Endometrial microvascular endothelial cells (primary cell): ENCODE data around the gene TECTB. TPM values are rescaled to one million over a fixed set of nuclear protein-coding genes. Genes with fewer than 3 reads are reported as not detected.

Source experiments
- in situ Hi-C: cut with HindIII; loops from 2 replicates; pipeline ENCODE4 v1.10.0; 2017; ENCODE audit warnings: low sequenced_read_pairs, low pct_unique_long_range_greater_than_20kb; ENCODE audit errors: inconsistent ontology term
- total RNA-seq: library from RNA; depleted of rRNA; stranded (reverse); fragments of >200 nt; gene quantifications from one replicate; pipeline ENCODE4 v1.2.3, GENCODE V29; 2015; ENCODE audit errors: inconsistent ontology term

TECTB gene
- total RNA-seq, 1 donor from 2014 or later: not detected

DNA sequence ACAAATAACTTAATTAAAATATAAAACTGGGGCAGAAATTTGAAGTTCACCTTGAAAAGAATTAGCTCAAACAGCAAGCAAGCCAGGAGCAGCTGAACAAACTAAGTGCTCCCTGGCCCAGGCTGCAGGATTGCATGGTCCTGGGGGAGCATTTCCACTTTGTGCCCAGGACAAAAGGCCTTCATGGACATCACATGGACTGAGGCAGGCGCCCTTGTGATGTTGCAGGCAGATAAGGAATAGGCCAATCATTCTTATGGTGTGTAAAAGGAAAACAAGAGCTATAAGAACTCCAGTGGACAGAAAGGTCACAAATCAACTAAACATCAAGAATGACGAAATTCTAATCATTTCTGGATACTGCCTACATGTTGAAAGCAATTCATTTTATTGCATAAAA lies 17.5 kb upstream of the TECTB start:
- in situ Hi-C loops: no loop called here

DNA sequence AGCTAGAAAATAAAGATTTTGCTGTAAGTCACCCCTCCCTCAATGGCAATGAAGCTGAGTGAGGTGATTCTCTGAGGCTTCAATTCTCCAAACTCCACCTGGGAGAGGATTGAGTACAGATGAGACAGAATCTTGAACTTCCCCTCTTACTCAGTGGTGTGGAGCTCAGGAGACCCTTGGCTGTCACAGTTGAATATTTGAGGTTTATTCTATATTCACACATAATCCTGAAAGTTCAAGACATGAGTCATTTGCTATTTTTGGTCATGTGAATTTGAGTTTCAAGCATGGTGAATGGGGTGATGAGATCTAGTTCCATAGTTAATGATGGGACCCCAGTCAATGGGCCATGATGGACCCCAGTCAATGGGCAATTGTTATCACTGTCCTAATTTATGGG lies 13.9 kb upstream of the TECTB start:
- in situ Hi-C loops: no loop called here

DNA sequence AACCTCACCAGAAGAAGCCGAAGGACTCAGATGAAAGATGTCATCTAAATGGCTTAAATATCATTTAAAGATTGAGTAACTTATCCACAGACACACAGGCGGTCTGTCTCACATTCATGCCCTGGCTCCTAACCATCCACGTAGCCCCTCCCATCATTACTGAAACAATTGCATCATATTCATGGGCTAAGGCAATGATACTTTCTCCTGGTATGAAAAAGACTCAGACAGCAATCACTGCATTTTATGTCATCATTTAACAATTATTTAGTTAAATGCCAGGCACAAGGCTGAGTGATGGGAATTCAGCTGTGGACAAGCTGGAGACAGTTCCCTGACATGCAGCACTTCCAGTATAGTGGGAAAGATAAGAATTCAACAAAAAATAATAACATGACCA lies 11.2 kb upstream of the TECTB start:
- in situ Hi-C loops: no loop called here

DNA sequence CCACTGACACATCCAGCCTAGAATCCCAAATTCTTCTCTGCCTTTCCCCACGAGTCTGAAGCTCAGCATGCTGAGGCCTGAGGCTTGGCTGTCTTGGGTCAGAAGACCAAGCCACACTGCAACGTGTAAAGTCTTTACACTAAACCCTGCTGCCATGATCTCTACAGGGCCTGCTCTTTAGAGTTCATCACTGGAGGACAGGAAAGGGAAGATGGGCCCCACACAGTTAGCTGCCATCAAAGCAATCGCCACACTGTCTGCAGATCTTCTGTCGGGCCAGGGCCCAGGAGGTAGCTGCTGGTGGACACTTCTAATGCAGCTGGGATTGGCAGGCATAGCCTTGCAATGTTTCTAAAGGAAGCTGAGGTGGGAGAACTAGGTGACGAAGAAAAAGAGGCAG lies 8.4 kb upstream of the TECTB start:
- in situ Hi-C loops: no loop called here

DNA sequence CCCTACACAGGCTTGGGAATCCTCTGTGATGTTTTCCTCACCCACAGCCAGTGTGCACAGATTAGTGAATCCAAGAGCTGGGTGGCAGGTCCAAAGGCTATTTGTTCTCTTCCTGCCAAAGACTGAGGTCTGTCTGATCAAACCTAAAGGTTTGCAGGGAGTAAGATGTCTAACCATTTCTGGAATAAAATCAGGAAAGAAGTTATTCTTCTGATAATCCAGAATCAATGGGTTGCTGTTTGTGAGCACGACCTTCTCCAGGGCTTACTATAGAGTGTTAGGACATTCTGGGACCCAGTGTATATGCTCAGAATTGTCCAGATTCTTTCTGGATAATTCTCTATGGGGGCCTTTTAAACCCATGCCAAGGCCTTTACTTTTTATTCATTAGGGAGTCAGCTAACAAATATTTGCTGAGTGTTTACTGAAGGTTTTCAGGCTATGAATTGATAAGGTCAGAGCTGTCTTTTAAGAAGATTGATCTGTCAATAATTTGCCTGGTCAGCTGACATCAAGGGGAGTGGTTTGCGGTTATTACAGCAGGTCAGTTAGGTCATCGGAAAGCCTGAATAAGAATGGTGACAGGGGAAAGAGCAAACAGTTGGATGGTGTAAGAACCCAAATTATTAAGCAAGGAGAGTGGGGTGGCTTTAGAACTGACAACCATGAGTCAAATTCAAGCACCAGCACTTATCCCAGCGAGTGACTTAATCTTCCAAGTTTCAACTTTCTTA lies 7.5 kb upstream of the TECTB start:
- in situ Hi-C loops: no loop called here

DNA sequence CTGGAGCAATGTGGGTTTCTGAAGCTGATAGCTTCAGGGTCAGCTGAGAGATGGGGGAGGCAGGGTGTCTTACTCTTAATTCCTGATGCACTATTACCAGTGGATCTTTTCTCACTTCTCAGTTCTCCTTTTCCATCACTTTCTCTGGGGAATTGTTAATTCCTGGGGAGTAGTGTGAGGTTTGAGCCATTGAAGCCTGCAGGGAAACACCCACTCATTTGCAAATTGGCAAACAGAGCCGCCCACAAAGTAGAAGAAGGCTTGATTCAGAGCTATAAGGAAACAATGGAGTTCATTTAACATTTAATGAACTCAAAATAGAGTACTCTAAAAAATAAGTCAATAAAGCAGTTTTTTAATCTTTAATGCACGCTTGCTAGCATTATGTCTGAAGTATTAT lies 4.3 kb upstream of the TECTB start:
- in situ Hi-C loops: no loop called here

DNA sequence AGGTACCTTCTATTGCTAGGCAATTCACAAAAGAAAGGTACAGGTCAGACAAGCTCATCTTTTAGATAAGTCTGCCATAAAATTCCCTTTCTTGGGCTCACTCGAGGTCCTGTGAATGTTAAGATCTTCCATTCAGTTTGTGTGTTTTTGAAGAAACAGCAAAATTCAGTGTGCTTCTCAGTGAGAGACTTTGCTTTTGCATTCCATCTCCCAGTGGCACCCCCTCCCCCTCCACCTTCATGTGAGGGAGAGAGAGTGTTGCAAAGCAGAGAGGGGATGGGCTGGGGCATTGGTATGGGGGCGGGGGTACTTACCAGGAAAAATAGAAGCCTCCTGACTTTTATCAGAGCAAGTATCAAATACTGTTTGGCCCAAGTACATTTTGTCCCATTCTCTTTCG lies 3.8 kb upstream of the TECTB start:
- in situ Hi-C loops: no loop called here

DNA sequence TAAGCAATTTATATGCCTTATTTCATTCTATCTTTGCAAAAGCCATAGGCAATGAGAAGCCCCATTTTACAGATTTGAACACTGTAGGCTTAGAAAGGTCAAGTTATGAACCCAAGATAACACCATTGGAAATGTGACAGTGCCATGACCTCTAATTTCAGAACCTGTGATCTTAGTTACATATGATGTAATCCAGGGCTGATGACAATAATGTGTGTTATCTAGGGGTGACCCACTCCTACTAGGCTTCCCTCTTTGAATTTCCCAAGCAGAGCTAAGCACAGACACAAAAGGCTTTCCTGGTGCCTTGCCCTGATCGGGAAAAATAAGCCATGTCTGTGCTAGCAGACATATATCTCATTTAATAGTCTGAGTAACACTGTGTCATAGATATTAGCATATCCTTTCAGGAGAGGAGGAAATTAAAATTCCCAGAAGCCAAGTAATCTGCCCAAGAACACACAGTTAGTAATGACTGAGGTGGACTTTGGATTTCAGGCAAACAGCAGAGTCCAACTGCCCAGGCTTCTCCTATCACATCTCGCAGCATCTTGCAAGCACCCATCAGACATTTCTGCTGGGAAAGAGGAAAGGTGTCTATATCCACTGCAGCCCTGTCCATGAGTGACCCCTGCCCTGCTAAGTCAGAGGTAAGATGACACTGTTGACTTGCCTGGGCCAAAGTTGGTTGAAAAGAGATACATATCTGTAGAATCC lies 2.8 kb upstream of the TECTB start:
- in situ Hi-C loops: no loop called here

DNA sequence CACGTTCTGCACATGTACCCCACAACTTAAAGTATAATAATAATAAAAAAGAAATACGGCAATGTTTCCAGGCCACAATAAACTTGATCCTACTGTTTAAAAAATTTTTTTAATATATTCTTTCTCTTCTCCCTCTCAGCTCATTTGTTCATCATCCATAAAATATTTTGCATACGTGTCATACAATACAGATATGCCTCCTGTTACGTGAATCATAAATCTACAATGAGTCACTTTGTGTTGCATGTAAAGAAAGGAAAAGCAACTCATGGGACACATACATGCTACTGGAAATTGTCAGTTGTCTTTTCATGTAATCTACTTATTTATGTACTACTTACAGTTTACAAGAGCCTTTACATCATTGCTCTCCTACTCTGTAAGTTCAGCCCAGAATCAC lies 1.1 kb upstream of the TECTB start:
- in situ Hi-C loops: no loop called here

DNA sequence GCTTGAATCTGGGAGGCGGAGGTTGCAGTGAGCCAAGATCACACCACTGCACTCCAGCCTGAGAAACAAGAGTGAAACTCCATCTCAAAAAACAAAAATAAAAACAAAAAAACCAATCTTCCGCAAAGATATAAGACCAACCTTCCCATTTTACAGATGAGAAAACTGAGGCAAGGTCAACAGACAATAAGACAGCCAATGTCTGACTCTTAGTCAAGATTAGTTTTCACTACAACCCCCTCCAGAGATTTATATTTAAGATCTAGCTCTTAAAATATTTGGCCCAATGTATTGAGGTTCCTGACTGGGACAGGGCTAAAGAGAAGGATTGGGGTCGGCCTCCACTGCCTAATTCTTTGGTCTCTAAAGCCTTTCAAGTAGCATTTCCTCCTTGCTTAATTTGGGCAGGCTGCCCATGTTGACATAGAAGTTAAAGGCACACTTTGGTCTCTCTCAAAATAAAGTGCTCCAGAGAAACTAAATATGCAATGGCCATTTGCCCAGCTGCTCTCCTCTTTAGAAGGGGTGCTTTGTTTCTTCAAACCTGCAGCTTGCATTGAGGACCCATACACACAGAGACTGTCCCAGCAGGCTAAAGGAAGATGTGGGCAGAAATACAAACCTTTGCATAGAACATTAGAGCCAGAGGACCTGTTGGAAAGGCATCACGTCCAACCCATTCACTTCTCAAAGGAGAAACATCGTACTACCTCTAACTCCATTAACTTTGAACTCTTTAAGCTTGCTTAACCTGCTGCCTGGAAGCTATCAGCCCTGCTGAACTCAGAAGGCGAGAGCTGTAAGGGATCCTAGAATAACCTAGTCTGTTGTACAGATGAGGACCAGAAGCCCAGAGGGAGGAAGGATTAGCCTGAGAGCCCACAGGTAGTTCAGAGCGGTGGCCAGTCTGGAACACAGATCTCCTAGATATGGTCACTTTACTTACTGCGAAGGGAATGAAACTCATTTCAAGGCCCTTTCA lies 3.9 kb downstream of the TECTB start:
- in situ Hi-C loops: no loop called here

DNA sequence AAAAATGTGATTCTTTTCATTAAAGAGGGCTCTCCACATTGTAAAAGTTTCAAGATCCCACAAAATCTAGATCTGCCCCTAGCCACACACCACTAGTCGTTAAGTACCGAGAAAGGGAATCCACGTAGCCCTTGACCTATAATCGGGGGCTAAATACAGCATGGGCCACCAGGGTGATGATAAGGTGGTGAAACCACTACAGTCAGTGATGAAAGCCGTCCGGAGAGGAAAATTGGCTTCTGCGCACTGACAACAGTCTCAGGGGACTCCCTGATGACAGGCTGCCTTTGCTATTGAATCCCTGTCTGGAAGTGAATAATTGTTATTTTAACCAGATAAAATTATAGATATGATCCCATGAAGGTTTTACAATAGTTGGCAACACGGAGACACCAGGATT lies 4.6 kb downstream of the TECTB start:
- in situ Hi-C loops: no loop called here

DNA sequence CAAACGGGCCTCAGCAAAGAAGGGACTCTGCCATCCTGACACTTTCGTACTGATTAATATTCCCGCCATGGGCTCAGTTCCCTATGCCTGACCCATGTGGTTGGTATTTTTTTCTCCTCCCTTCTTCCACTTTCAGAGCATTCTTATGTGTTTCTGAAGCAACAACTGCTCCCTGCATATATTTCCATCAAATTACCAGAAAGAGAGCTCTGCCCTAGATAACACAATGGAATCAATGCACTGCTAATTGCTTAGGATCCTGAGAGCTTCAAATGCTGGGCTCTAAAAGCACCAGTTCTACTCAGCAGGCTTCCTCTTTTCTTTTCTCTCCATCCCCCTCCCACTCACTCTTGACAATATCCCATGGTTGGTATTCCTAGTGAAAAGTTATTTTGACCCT lies 5.3 kb downstream of the TECTB start:
- in situ Hi-C loops: no loop called here

DNA sequence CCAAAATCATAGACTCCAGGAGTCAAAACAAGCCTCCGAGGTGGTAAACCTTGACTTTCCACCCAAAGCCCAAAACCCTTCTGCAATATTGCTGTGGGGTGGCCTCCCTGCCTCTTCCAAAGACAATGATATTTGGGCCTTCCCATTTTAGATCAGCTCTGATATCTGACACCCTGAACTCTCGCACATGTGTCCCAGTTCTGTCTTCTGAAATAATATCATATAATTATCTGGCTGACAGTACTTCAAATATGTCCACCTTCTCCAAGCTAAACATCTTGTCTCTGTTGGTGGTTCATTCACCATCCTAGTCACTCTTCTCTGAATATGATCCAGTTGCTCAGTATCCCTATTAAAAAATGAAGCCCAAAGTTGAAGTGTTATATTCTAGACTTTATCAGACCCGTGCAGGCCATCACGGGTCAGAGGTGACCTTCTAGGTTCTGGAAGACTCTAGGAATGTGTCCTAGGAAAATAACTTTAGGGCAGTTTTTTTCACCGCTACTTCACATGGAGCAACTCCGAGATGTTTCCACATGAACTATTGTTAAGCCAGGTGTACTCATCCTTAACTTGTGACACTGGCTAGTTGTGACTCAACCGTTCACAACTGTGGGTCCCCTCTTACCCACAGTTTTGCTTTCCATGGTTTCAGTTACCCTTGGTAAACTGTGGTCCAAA lies 6.3 kb downstream of the TECTB start:
- in situ Hi-C loops: no loop called here

DNA sequence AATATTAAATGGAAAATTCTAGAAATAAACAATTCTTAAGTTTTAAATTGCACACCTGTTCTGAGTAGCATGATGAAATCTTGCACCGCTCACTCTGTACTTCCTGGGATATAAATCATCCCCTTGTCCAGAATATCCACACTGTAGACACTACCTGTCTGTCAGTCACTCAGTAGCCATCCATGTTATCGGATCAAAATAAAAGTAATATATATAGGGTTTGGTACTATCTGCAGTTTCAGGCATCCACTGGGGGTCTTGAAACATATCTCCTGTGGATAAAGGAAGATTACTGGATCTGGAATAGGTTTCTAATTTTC lies 6.8 kb downstream of the TECTB start:
- in situ Hi-C loops: no loop called here

DNA sequence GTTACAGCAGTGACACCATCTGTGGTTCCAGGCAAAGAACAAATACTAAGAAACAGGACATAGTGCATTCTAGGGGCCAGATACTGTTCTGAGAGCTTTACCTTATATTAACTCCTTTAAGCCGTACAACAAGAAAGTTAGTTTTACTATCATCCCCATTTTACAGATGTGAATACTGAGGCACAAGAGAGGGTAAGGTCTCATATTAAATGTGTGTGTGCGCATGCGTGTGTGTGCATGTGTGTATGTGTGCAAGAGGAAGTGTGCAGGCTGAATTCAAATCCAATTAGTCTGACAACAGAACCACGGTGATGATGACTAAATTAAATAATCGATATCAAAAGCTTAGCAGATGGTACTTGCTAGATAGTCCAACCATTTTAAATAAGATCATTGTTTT lies 11.0 kb downstream of the TECTB start:
- in situ Hi-C loops: no loop called here

DNA sequence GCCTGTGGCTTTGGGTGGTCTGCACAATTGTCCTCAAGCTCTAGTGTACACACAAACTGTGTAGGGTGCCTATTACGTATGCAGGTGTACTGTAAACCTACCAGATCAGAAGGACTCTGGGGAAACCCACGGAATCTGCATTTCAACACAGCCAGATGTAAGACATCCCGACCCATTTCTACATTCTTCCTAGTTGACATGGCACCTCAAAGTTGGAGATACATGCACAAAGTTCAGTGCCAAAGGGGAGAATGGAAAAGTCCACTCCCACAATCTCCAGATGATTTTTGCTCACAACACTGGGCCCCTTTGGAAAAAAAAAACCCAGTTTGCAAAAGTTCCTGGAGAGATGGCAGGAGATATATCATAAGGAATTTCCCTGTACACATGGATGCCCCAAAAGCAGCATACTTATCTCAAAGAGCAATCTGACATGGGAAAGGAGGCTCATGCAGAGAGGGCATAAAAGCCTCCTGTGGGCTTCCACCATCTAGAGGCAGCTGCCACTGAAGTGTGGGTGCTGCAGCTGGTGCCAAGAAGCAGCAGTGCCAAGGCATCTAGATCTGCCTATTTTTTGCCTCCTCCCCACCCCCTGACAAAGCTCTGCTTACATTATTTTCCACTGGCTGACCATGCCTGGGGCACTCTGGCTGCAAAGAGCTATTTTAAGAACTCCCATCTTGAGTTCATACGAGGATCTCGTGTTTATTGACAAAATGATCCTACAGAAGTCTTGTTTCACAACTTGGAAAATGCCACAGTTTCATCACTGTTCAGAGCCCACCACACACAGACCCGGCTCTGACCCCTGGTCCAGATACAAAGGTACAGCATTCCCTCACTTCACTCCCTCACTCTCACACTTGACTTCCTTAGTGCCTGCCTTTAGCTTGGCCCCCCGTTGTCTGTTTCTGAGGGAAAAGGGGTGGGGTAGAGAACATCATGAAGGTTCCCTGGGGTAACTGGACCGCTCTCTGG lies 12.9 kb downstream of the TECTB start:
- in situ Hi-C loops: no loop called here

DNA sequence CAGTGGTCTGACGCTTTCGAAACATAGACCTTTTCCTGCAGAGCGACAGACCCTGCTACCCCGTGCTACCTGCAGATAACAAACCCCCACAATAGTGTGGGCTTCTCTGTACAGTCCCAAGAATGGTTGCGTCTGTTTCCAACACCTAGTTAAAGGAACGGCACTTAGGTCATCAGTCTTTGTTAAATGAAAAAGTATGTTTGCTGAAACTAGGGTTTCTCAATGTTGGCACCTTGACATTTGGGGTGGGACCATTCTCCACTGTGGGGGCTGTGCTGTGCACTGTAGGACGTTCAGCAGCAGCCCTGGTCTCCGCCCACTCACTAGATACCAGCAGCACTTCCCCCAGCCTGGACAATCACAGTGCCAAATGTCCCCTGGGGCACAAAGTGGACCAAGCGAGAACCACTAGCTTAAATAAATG lies 13.7 kb downstream of the TECTB start:
- in situ Hi-C loops: no loop called here

DNA sequence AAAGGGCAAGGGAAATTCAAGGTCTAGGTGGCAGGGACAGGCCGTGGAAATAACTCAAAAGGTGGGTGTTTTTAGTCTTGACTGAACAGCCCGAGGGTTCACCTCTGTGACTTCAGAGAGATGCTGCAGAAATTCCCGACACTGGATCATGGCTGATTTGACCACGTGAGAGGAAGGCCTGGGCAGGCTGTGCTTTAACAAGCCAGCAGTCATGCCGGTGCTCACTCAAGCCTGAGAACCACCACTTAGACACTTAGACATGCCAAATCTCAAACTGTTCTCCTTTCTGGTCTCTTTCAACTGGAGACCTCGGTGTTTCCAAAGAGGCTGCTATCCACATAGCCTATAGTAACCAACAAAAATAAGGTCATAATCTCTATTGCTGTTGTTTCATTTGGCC lies 15.4 kb downstream of the TECTB start:
- in situ Hi-C loops: no loop called here
